ENCODE measurements around the gene CSF2. TPM values are rescaled to one million over a fixed set of nuclear protein-coding genes. Genes with fewer than 3 reads are reported as not detected.

The CSF2 gene
- total RNA-seq, 1 donor from 2014 or later: 246 TPM

DNA sequence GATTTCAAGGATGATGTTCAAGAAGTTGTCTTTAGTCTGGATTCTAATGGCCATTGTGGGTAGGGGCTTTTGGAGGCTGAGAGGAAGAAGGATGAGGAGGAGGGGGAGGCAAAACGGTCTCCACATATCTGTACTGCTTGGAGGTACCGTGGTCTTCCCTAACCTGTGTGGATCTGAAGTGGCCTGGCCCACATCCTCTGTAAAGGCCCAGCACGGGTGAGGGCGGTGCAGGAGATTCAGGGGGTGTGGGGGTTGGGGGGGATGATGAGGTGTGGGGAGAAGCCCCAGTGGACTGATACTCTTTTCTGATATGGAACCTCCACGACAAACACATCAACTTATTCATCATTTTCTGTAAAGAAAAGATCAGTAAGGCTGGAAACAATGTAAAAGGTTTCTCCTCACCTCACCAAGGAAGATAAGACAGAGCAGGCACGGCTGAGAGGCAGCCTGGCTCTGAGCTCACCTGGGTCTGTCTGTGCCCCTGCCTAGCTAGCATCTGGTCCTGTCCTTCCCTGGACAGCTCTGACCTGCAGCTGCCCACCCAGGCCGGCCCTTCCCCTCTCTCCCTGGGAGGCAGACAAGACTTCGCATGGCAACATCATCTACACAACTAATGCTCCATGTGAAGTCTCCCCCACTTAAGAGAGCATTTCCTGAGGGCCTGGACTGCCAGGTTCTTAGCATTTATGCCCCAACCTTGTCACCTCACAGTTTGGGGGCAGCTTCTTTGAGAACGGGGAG is 18.7 kb upstream of the CSF2 start:
- intact Hi-C loops (cut with micrococcal nuclease): no loop called here

DNA sequence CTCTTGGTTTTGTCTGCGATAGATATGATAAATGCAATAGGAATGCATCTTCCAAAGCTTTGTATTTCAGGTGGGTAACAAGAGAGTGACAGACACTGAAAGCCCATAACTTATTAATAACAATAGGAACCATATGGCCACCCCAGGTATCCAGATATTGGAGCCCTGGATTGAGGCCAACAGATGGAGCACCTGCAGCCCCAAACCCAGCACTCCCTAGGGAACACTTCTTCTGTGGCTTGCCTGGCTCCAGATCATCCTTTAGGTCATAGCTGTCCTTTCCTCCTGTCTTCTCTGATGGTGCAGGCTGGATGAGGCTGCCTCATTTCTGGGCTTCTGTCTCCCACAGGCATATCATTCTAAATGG is 18.2 kb upstream of the CSF2 start:
- intact Hi-C loops (cut with micrococcal nuclease): no loop called here

DNA sequence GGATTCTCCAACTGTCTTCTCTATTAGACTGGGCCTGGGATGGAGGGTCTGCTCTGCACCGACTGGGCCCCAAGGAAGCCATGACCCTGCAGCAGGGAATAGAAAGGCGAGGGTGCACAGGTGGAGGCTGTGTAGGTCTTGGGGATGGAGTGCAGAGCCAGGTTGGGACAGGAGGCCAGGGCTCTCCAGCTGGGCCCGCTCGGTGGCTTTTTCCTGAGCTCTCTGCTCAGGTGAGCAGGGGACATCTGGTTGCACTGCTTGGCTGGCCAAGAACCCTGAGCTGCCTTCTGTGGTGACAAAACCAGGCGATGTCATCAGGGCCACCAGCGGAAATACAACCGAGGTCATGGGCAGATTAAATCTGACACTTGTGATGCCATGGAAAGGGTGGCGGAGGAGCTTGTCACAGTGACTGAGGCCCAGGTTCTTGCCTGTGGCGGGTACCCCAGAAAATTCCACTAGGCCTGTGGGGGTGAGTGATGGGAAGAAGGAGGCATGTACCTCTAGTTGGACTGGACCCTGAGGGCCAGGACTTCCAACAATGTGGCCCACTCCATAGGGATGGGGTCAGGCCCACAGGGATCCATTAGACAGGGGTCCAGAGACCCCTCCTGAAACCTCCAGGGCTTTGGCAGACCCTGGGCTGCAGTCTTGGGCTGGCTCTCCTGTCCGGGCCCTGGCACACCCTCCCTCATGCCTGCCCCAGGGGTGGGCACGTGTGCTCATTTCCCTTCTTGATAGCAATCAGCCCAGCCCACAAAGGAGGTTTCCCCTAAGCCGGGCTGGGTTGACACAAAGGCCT is 17.6 kb upstream of the CSF2 start:
- intact Hi-C loops (cut with micrococcal nuclease): loop anchor here (1.0 kb wide), 1 partner anchor 36 kb away; no protein-coding TSS in a partner anchor

DNA sequence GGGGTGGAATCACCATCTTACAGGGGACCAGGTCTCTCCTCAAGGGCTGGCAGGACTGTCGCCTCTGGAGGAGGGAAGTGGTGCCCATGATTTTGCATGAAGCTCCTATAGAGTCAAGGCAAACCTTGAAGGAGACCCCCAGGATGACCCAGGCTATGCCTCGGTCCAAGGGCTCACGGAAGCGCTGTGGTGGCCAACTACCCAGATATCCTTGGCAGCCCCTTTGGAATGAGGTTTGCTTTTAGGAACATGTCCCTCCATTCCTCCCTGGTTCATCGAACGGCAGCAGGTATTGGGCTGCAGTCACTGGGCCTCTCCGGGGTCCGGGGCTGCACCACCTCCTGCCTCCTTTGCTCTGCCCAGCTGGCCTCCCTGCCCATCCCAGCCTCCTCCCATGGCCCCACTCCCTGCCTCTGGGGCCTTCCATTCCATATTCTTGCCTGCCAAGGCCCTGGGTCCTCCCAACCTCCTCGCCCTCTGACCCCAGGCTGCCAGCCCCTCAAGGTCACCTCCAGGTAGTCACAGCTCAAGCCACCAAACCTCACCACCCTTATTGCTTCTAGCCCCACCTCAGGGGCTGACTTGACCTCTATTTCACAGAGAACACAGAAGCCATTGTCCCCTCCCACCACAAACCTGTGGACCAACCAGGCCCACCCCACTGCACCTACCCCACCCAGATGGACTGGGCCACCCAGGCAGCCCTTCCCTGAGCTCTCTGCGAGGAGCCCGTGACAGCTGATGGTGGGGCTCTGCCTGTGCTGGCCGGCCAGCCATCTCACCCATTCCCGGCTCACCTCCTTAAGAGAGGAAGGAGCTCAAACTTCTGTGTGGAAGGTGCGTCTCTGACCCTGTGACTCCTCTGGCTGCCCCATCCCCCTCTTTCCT is 16.7 kb upstream of the CSF2 start:
- intact Hi-C loops (cut with micrococcal nuclease): loop anchor here (1.0 kb wide), 1 partner anchor 37 kb away; no protein-coding TSS in a partner anchor

DNA sequence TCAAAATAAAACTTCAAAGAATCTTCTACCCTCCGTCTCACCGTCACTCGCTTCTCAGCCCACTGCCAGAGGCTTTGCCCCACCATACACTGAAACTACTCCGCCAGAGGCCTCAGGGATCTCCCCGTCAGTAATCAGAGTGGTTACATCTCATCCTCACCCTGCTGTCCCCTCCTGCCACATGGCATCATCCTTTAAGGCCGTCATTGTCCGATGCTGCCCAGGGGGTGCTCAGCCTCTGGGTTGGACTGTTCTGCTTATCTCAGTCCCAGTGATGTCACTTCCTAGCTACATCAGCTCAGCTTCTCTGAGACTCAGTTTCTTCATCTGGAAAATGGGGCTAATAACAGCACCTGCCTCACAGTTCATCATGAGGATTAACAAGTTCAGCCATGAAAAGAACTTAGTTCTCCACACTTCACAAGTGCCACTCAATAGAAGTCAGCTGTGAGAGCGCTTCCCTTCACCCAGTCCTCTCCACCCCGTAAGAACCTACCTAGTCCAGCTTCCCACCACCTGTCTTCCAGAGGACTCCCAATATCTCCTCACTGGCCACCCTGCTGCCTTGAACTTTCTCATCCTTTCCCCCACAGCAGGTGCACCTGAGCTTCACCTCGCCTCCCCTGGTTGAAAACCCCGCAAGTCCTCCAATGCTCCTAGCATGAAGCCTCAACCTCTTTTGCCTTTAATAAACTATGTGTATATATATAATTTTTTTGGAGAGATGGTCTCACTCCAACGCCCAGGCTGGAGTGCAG is 15.9 kb upstream of the CSF2 start:
- intact Hi-C loops (cut with micrococcal nuclease): no loop called here

DNA sequence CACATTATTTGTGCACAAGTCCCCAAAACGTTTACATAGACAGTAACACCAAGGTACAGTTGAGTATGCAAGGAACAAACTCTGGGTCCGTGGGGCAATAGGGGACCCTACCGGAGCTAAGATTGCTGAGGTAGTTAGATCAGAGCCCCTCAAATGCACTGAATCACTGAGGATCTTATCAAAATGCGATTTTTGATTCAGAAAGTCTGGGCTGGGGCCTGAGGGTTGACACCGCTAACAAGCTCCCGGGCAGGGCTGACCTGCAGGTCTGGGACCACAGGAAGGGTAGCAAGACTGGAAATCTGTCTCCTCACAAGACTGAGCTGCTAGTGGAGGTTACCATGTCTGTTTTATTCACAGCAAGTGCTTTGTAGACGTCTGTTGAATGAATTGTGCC is 14.9 kb upstream of the CSF2 start:
- intact Hi-C loops (cut with micrococcal nuclease): loop anchor here (1.0 kb wide), 1 partner anchor 469 kb away; no protein-coding TSS in a partner anchor

DNA sequence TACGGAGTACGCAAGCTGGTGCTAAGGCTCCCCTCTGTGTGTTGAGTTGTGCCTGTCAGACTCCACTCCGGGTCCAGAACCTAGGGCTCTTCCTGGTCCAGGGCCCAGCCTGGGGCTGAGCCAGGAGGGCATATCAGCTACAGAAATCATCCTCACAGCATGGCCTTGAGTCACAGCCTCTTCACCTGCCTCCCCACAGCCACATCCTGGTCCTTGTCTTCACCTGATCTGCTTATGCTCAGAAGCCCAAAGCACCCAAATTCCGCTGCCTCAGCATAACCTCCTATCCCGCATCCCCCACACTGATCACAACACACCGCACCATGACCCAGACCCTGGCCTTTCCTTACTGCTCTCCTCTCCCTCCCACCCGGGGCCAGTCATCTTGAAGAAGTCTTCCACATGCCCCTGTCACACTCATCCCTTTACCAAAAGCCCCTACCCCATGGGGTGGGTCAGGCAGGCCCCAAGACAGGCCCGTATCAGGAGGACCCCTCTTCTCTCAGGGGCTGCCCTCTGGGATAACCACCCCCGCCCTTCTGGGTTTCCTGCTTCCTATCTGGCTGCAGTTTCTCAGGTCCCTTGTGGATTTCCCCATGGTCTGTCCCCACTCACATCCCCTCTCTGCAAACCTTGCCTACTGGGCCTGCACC is 14.4 kb upstream of the CSF2 start:
- intact Hi-C loops (cut with micrococcal nuclease): loop anchor here (1.0 kb wide), 1 partner anchor 470 kb away; no protein-coding TSS in a partner anchor

DNA sequence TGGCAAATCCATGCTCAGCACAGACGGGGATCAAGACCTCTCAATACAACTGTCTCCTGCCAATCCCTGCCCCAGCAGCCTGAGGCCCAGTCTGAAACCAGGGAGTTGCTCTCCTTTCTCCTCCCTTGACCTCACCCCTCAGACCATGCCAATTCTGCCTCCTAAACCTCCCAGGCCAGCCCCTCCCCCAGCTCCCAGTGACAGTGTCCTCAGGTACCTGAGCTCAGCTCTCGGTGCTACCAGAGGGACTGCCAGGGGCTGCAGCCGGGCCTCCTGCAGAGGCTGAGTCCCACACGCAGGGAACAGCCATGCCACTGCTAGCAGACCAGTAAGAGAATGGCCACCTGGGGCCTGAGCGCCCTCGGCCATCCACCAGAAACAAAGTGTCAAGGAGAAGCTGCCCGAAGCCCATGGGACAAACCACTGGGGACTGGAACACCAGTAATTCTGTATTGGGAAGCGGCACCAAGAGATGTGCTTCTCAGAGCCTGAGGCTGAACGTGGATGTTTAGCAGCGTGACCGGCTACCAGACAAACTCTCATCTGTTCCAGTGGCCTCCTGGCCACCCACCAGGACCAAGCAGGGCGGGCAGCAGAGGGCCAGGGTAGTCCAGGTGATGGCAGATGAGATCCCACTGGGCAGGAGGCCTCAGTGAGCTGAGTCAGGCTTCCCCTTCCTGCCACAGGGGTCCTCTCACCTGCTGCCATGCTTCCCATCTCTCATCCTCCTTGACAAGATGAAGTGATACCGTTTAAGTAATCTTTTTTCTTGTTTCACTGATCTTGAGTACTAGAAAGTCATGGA is 13.7 kb upstream of the CSF2 start:
- intact Hi-C loops (cut with micrococcal nuclease): loop anchor here (1.0 to 5.0 kb wide), 2 partner anchors 313 to 471 kb away; no protein-coding TSS in a partner anchor

DNA sequence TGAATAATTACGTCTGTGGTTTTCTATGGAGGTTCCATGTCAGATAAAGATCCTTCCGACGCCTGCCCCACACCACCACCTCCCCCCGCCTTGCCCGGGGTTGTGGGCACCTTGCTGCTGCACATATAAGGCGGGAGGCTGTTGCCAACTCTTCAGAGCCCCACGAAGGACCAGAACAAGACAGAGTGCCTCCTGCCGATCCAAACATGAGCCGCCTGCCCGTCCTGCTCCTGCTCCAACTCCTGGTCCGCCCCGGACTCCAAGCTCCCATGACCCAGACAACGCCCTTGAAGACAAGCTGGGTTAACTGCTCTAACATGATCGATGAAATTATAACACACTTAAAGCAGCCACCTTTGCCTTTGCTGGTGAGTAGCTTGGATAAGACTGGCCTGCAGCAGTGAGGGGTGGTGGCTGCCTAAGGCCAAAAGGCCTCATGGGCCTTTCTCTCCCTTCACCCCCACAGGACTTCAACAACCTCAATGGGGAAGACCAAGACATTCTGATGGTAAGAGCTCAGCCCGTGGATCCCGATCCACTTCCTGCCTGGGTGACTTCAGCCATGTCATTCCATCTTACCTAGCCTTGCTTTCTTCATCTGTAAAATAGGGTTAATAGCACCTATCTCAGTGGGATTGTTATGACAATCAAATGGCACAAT is 13.0 kb upstream of the CSF2 start, which contains the start of gene IL3:
TSS of gene IL3 (plus strand) at position 155 of the 661 bp plus-strand sequence. CDS start at position 207, 52 bp downstream.
- intact Hi-C loops (cut with micrococcal nuclease): loop anchor here (5.0 kb wide), 1 partner anchor 313 kb away; no protein-coding TSS in a partner anchor

DNA sequence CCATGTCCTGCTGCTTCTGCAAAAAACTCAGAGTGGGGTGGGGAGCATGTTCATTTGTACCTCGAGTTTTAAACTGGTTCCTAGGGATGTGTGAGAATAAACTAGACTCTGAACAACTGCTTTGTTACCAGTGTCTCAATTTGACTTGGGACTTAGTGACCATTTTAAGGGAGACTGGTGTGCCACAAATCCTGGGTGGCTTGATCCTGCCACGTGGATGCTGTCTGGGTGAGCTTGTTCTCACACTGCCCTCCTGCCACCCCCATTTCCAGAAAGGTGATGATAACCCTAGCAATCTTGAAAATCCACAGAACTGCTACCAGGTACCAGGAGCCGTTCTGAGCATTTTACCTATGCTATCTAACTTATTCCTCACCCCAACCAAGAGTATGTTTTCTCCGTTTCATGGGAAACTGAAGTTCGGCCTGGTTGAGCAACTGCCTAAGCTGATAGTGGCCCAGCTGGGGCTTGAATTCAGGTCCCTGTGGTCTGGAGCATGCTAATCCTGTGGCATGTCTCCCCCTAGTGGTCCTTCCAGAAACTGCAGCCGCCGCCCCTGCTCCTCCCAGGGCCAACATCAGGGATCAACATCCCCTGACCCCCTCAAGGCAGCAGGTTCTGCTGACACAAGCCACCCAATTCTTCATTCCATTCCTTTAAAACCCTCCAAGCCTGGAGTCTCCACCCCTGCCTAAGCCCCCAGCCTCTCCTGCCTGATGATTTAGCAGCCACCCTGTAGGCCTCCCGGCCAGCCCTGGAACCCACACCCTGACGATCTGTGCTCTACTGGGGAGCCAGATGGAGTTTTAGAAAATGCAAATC is 10.3 kb upstream of the CSF2 start:
- intact Hi-C loops (cut with micrococcal nuclease): loop anchor here (1.0 to 5.0 kb wide), 9 partner anchors 43 to 640 kb away; partner anchors contain the start of genes FNIP1 and SLC22A5

DNA sequence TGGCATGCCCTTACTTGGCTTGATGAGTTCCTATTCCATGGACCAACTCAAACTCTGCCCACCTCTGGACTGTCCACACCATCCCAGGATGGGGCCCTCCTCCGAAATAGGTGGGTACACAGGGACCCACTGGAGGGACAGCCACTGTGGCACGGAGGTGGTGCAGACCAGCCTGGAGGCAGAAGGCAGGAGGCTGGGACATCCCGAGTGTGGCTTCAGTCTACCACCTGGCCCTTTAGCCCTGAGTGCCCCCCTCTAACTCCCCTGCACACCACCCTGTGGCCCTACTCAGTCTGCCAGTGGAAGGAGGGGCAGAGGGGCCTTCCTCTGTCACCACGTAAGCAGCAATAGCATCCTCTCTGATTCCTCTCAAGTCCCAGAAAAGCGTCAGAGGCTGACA is 9.4 kb upstream of the CSF2 start:
- intact Hi-C loops (cut with micrococcal nuclease): loop anchor here (1.0 to 5.0 kb wide), 8 partner anchors 39 to 437 kb away; partner anchors contain the start of gene P4HA2

DNA sequence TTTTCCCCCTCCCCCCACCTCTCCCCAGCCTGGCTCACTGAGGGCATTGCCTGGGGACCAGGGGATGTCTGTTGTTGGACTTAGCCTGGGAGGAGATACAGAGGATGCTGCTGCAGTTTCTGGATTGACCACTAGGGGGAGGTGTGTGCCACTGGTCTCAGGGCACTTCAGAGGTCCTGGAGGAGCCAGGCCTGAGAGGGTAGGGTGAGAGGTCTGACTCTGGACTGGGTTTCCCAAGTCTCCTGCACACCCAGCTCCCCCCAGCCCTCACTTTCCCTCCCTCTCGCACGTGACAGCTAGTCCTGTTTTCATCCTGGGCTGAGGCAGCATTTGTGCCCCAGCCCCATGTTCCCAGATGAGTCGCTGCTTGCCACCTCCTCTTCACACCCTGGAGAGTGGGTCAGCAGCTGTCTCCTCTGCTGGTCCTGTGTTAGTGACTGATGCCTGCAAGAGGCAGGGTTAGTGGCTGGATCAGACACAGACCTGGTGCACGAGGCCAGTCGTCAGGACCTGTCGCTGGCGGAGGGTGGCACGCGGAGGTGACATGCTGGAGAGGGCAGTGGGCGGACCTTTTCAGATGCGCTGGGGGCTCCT is 8.8 kb upstream of the CSF2 start:
- intact Hi-C loops (cut with micrococcal nuclease): loop anchor here (1.0 to 5.0 kb wide), 11 partner anchors 38 to 436 kb away; partner anchors contain the start of gene P4HA2

DNA sequence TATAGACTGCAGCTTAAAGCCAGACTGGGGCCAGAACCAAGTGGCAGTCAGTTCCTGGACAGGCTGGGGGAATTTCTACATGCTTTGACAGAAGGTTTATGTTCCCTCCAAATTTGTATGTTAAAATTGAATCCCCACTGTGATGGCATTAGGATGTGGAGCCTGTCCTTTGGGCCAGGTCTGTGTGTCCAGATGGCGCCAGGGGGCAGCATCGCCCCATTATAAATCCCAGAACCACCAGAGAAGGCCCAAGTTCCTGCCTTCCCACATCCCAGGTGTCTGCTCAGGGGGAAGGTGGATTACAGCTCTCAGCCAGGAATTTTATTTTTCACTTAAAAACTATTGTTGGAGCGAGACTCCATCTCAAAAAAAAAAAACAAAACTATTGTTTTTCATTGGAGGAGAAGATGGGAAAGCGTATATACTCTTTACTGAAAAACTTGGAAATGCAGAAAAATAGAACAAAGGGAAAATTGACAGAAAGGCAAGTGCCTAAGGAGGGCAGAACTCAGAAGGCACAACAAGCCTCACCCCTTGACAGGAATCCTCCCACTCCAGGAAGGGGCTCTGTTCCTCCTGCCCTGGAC is 8.1 kb upstream of the CSF2 start:
- intact Hi-C loops (cut with micrococcal nuclease): loop anchor here (1.0 to 2.0 kb wide), 6 partner anchors 37 to 435 kb away; partner anchors contain the start of gene P4HA2

DNA sequence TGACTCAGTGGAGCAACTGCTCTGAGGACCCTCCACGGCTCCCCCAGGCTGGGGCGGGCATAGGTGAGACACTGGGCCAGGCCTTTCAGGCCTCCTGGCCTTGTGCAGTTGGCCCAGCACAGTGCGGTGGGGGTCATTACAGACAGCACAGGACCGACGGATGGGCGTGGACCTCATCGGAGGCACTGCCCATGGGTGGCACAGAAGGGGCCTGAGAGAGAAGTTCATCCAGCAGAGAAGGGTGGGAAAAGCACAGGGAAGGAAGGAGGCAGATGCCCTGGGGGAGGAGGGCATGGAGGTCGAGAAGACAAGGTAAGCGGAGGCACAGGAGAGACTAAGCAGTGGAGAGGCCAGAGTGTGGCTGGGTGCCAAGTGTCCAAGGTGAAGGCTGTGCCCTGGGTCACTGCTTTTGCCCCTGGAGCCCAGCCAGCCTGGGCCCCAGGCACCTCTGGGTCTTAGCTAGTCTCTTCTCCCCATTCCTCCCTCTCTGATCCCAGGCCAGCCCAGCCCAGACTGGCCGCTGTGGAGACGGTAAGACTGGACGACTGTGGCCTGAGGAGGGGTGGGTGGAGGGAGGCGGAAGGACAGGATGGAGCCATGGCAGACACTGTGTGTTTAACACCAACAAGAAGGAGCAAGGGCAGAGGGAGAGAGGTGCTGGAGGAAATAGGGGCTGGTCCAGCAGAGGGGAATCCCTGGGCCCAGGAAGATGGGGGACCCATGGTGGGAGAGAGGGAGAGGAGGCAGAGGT is 7.5 kb upstream of the CSF2 start:
- intact Hi-C loops (cut with micrococcal nuclease): loop anchor here (1.0 to 2.0 kb wide), 6 partner anchors 37 to 435 kb away; partner anchors contain the start of gene P4HA2

DNA sequence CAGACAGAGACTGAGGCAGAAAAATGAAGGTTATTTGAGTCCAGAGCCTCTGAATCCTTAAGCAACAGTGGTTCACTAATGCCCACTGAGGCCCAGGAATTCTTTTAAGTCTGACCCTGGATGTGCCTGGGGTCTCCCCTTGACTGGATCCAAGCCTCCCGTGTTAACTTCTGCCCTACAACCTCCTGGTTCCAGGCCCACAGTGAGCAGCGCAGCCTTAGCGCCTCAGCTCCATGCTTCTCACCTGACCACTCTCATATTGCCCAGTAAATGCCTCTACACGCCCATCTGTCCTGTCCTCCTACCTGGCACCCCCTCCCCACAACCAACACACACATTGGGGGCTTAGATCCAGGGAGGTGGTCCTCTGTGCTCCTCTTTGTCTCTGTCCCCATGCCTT is 6.7 kb upstream of the CSF2 start:
- intact Hi-C loops (cut with micrococcal nuclease): no loop called here

DNA sequence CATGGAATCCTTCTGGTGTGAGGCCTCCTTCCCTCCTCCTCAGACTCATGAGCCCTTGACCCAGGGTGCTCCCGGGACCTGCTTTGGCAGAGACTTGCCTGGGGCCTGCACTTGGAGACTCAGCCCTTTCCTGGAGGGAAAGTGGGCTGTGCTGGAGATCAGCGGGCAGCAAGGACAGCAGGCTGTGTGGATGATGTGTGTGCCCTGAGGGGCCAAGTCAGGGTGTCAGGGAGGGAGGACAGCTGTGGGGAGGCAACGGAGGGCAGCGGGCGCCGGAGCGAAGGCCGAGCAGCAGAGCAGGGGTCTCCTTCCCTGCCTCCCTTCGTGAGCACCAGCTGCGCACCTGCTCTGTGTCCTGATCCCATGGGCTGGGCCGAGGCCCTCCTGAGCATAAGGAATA is 6.1 kb upstream of the CSF2 start:
- intact Hi-C loops (cut with micrococcal nuclease): no loop called here

Measured in T-helper 1 cell treated with Interleukin-12 subunit alpha and Interleukin-12 subunit beta and Interleukin-4 antibody, amounts not matched to agents 30 ng/mL and 1 ng/mL, for 36 hours (primary cell).